ENCODE data around the gene NRIP3. TPM values are rescaled to one million over a fixed set of nuclear protein-coding genes. Genes with fewer than 3 reads are reported as not detected.
"Not testable (repeated sequence)": the region's sequence is repeated elsewhere in the genome, so short reads cannot be mapped to it uniquely, and the experiment has no call there.

The NRIP3 gene
- total and polyA plus RNA-seq, 9 donors: 0.24 to 16.9 (median 0.99) TPM

- TF ChIP-seq EP300 (IDR thresholded peaks at IDR 0.05) (no peak), CTCF (IDR thresholded peaks at IDR 0.05) (no peak), POLR2A (IDR thresholded peaks at IDR 0.05) (no peak)
- 35 to 43% (median 39%) methylated on average over 8 of the region's 8 CpGs for WGBS, 3 donors
- Histone ChIP-seq H3K4me1 (ENCODE audit: insufficient read depth) (peaks cover 1% of the 10 kb centered on the region), H3K9me3 (no peaks in the 10 kb centered on the region), H3K27me3 (no peaks in the 10 kb centered on the region), H3K27ac (no peak overlapping the region), H3K4me3 (no peak overlapping the region), H3K36me3 (no peaks in the 10 kb centered on the region)
- intact Hi-C loops (cut with DNase I): no loop called here
- no peak for DNase-seq
Measured at GRCh38 chr11:8941341-8942103, 62.3 kb downstream of the NRIP3 start.

DNA sequence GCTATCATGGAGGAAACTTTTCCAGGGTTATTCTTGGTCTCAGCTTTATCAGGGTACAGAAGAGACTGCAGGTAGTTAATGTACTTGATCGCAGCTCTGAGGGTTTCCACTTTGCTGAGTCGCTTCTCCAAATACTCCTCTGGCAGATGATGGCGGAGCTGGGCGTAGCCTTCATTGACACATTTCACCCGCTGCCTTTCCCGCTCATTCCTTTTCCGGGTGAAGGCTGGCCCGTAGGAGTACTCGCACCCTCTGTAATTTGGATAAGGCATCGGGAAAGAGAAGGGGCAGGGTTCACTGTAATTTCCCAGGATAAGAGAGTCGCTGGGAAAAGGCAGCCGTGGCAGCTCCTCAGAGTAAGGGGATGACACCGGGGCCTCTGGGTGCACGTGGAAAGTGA, 66.1 kb downstream of the NRIP3 start:
- intact Hi-C loops (cut with DNase I): no loop called here
- H3K4me3 ChIP-seq: no peak overlapping the region
- H3K27ac ChIP-seq: no peak overlapping the region
- DNase-seq: no peak
- no peaks in the 10 kb centered on the region for H3K27me3 ChIP-seq
- H3K36me3 ChIP-seq: no peaks in the 10 kb centered on the region
- WGBS, 3 donors: 80 to 89% (median 83%) methylated on average over 14 of the region's 14 CpGs
- TF ChIP-seq EP300 (IDR thresholded peaks at IDR 0.05) (no peak), POLR2A (IDR thresholded peaks at IDR 0.05) (no peak), CTCF (IDR thresholded peaks at IDR 0.05) (no peak)
- no peaks in the 10 kb centered on the region for H3K9me3 ChIP-seq
- peaks cover 1% of the 10 kb centered on the region for H3K4me1 ChIP-seq (ENCODE audit: insufficient read depth)

DNA sequence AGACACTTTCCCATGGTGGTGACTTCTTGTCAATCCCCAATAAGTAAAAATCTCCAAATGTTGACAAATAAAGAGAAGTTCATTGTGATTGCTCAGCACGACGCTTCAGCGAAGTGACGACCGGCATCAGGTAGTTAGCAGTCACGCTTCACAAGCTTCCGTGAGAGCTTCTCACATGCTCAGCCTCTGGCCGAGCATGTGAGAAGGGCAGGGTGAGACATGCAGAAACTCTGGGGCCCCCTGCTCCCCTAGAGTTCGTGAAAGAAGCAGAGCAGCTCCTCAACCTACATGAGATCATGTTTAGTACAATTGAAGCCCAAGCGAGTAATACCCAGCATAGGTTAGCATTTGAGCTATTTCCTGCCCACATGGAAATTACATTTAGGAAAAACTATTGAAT, 66.6 kb downstream of the NRIP3 start:
- H3K27ac ChIP-seq: no peak overlapping the region
- H3K9me3 ChIP-seq: no peaks in the 10 kb centered on the region
- TF ChIP-seq EP300 (IDR thresholded peaks at IDR 0.05): no peak
- H3K27me3 ChIP-seq: no peaks in the 10 kb centered on the region
- 89 to 90% (median 89%) methylated on average over 10 of the region's 10 CpGs for WGBS, 3 donors
- no peak overlapping the region for H3K4me3 ChIP-seq
- no peak for DNase-seq
- intact Hi-C loops (cut with DNase I): no loop called here
- H3K4me1 ChIP-seq (ENCODE audit: insufficient read depth): peaks cover 1% of the 10 kb centered on the region
- no peaks in the 10 kb centered on the region for H3K36me3 ChIP-seq

- H3K27me3 ChIP-seq; DNase-seq; H3K36me3 ChIP-seq; H3K4me3 ChIP-seq; H3K27ac ChIP-seq; H3K4me1 ChIP-seq (ENCODE audit: insufficient read depth); H3K9me3 ChIP-seq; intact Hi-C loops (cut with DNase I): not testable (repeated sequence)
- WGBS, 3 donors: 93 to 95% (median 95%) methylated on average over 2 of the region's 2 CpGs
Measured at GRCh38 chr11:8935789-8936188, 68.0 kb downstream of the NRIP3 start.

- 33 to 36% (median 35%) methylated on average over 14 of the region's 14 CpGs for WGBS, 3 donors
- intact Hi-C loops (cut with DNase I): no loop called here
- Histone ChIP-seq H3K27me3 (no peaks in the 10 kb centered on the region), H3K4me3 (no peak overlapping the region), H3K27ac (no peak overlapping the region), H3K9me3 (no peaks in the 10 kb centered on the region), H3K4me1 (ENCODE audit: insufficient read depth) (no peaks in the 10 kb centered on the region), H3K36me3 (no peaks in the 10 kb centered on the region)
- DNase-seq: no peak
- TF ChIP-seq EP300 (IDR thresholded peaks at IDR 0.05) (no peak), POLR2A (IDR thresholded peaks at IDR 0.05) (no peak), CTCF (IDR thresholded peaks at IDR 0.05) (no peak)
Measured at GRCh38 chr11:8934742-8935488, 68.9 kb downstream of the NRIP3 start.

All from ovary (tissue), 9 donors.